22Rv1 (cell line): ENCODE measurements around the gene ARID3B.

Source experiments
- CTCF ChIP-seq: fragments of 450-650 bp; IDR thresholded peaks from 2 replicates; pipeline ENCODE4 v1.5.1; 2017; ENCODE audit warnings: mild to moderate bottlenecking
- ZFX ChIP-seq: fragments of 450-650 bp; IDR thresholded peaks from 2 replicates; pipeline ENCODE4 v1.6.1; 2017; ENCODE audit warnings: antibody characterized with exemption, borderline replicate concordance

GRCh38 chr15:74549816-74550215, 8.8 kb downstream of the ARID3B start:
- TF ChIP-seq CTCF (no peak), ZFX (no peak)
